ENCODE results near the gene PRDM16.
A peak's percentile ranks its signal among the peaks of the same experiment; 100 is the strongest.

The PRDM16 gene

GRCh38 chr1:3404801-3405200 lies 335.8 kb downstream of the PRDM16 start:
- FAIRE-seq, result no peak
- DNase-seq (ENCODE audit: low spot score), result no peak

GRCh38 chr1:3405491-3405890 lies 336.5 kb downstream of the PRDM16 start:
- DNase-seq (ENCODE audit: low spot score) (no peak), FAIRE-seq (no peak)

GRCh38 chr1:3405974-3406867 lies 337.2 kb downstream of the PRDM16 start:
- FAIRE-seq (no peak), DNase-seq (ENCODE audit: low spot score) (no peak)

- FAIRE-seq (no peak), DNase-seq (ENCODE audit: low spot score) (no peak)
Observed at GRCh38 chr1:3407021-3407420, 338.0 kb downstream of the PRDM16 start.

- FAIRE-seq, result no peak
Observed at GRCh38 chr1:3408751-3409266, 339.8 kb downstream of the PRDM16 start.

GRCh38 chr1:3409366-3410141 lies 340.6 kb downstream of the PRDM16 start:
- DNase-seq (ENCODE audit: low spot score) (no peak), FAIRE-seq (peak; percentile 98)

More at GRCh38 chr1:3408751-3409266, 339.8 kb downstream of the PRDM16 start:
- DNase-seq (ENCODE audit: low spot score), result no peak

- FAIRE-seq, result no peak
- DNase-seq (ENCODE audit: low spot score), result peak; percentile 76
Observed at GRCh38 chr1:3410142-3410925, 341.3 kb downstream of the PRDM16 start.

- no peak for FAIRE-seq
Observed at GRCh38 chr1:3411806-3412205, 342.8 kb downstream of the PRDM16 start.

GRCh38 chr1:3412376-3412775 lies 343.4 kb downstream of the PRDM16 start:
- DNase-seq (ENCODE audit: low spot score) (no peak), FAIRE-seq (no peak)

More at GRCh38 chr1:3411806-3412205, 342.8 kb downstream of the PRDM16 start:
- DNase-seq (ENCODE audit: low spot score), result no peak

- DNase-seq (ENCODE audit: low spot score) (no peak), FAIRE-seq (no peak)
Observed at GRCh38 chr1:3413975-3414710, 345.1 kb downstream of the PRDM16 start.

GRCh38 chr1:3415260-3416090 lies 346.5 kb downstream of the PRDM16 start:
- DNase-seq (ENCODE audit: low spot score) (no peak), FAIRE-seq (no peak)

- DNase-seq (ENCODE audit: low spot score), result no peak
- no peak for FAIRE-seq
Observed at GRCh38 chr1:3417082-3417739, 348.2 kb downstream of the PRDM16 start.

- no peak for FAIRE-seq
- DNase-seq (ENCODE audit: low spot score), result no peak
Observed at GRCh38 chr1:3417934-3418333, 348.9 kb downstream of the PRDM16 start.

- DNase-seq (ENCODE audit: low spot score) (no peak), FAIRE-seq (no peak)
Observed at GRCh38 chr1:3418600-3418999, 349.6 kb downstream of the PRDM16 start.

GRCh38 chr1:3419415-3420204 lies 350.6 kb downstream of the PRDM16 start:
- FAIRE-seq (no peak), DNase-seq (ENCODE audit: low spot score) (no peak)

GRCh38 chr1:3420218-3420951 lies 351.4 kb downstream of the PRDM16 start:
- DNase-seq (ENCODE audit: low spot score), result no peak
- FAIRE-seq, result no peak

GRCh38 chr1:3422638-3423037 lies 353.6 kb downstream of the PRDM16 start:
- FAIRE-seq (no peak), DNase-seq (ENCODE audit: low spot score) (no peak)

Measured in urothelium cell line (cell line).